Astrocyte (in vitro differentiated cells and primary cell): Measurements from ENCODE around the gene E2F1. TPM values are rescaled to one million over a fixed set of nuclear protein-coding genes. Genes with fewer than 3 reads are reported as not detected.
A peak's percentile ranks its signal among the peaks of the same experiment; 100 is the strongest.

ENCODE experiments used
- DNase-seq: peaks from one replicate; pipeline ENCODE4 v3.0.0-alpha.2; 2010; ENCODE audit warnings: low read depth
- FAIRE-seq: peaks from 2 replicates; lab custom pipeline; 2011; peaks lifted over from hg19 to GRCh38; lab: Jason Lieb, UNC
- H2AFZ ChIP-seq: 2 replicates; pipeline ENCODE4 v1.6.0; 2012; ENCODE audit warnings: low read depth, low read length, inconsistent platforms
- H3K27ac ChIP-seq: 2 replicates; pipeline ENCODE4 v1.5.1; 2011; ENCODE audit warnings: low read depth, low read length, inconsistent platforms
- H3K27me3 ChIP-seq: 2 replicates; pipeline ENCODE4 v1.6.0; 2011; ENCODE audit warnings: low read length, inconsistent platforms; ENCODE audit not compliant: insufficient read depth
- H3K36me3 ChIP-seq: 2 replicates; pipeline ENCODE4 v1.5.1; 2011; ENCODE audit warnings: low read length, inconsistent platforms; ENCODE audit not compliant: insufficient read depth
- H3K4me1 ChIP-seq: 2 replicates; pipeline ENCODE4 v1.5.1; 2011; ENCODE audit warnings: low read length, inconsistent platforms; ENCODE audit not compliant: insufficient read depth
- H3K4me2 ChIP-seq: 2 replicates; pipeline ENCODE4 v1.6.0; 2012; ENCODE audit warnings: low read length, inconsistent platforms
- H3K4me3 ChIP-seq: 2 replicates; pipeline ENCODE4 v1.5.1; 2011; ENCODE audit warnings: low read depth, mild to moderate bottlenecking, low read length, inconsistent platforms; ENCODE audit not compliant: insufficient read depth
- H3K79me2 ChIP-seq: 2 replicates; pipeline ENCODE4 v1.6.0; 2012; ENCODE audit warnings: mild to moderate bottlenecking, low read length, inconsistent platforms; ENCODE audit not compliant: insufficient read depth
- H3K9ac ChIP-seq: 2 replicates; pipeline ENCODE4 v1.6.0; 2012; ENCODE audit warnings: mild to moderate bottlenecking, low read length, inconsistent platforms
- H3K9me3 ChIP-seq: 2 replicates; pipeline ENCODE4 v1.5.1; 2012; ENCODE audit warnings: low read depth, mild to moderate bottlenecking, low read length, inconsistent platforms; ENCODE audit not compliant: insufficient read depth
- H4K20me1 ChIP-seq: 2 replicates; pipeline ENCODE4 v1.6.0; 2012; ENCODE audit warnings: low read length, inconsistent platforms; ENCODE audit not compliant: insufficient read depth
- H3K27ac Mint-ChIP-seq: one replicate; pipeline ENCODE4 v1.8.0; 2021; ENCODE audit warnings: mild to moderate bottlenecking, mixed read lengths; ENCODE audit not compliant: unreplicated experiment
- H3K27me3 Mint-ChIP-seq: one replicate; pipeline ENCODE4 v1.8.0; 2021; ENCODE audit warnings: low read depth, mixed read lengths; ENCODE audit not compliant: unreplicated experiment
- H3K36me3 Mint-ChIP-seq: one replicate; pipeline ENCODE4 v1.8.0; 2021; ENCODE audit warnings: low read depth, mixed read lengths; ENCODE audit not compliant: unreplicated experiment
- H3K4me1 Mint-ChIP-seq: one replicate; pipeline ENCODE4 v1.8.0; 2021; ENCODE audit warnings: low read depth, mixed read lengths; ENCODE audit not compliant: unreplicated experiment
- H3K4me3 Mint-ChIP-seq: one replicate; pipeline ENCODE4 v1.8.0; 2021; ENCODE audit warnings: mild to moderate bottlenecking, moderate library complexity, mixed read lengths; ENCODE audit not compliant: unreplicated experiment
- H3K9me3 Mint-ChIP-seq: one replicate; pipeline ENCODE4 v1.8.0; 2021; ENCODE audit warnings: mild to moderate bottlenecking, mixed read lengths; ENCODE audit not compliant: unreplicated experiment
- EZH2 ChIP-seq: IDR thresholded peaks from 2 replicates; pipeline ENCODE4 v1.6.1; 2012; ENCODE audit warnings: mild to moderate bottlenecking, low read length, inconsistent platforms; ENCODE audit not compliant: insufficient read depth
- total RNA-seq: library from RNA; stranded (reverse); gene quantifications from 2 replicates; pipeline ENCODE4 v1.2.1, GENCODE V29; 2021
- TF ChIP-seq, protein P1 (sequence below): IDR thresholded peaks from 2 replicates; pipeline ENCODE4 v1.5.1; 2011; ENCODE audit warnings: low read depth, mild to moderate bottlenecking, inconsistent platforms, low read length, moderate library complexity; ENCODE audit not compliant: insufficient read depth

E2F1 gene
- total RNA-seq, 1 donor from 2014 or later, result 2.3 TPM

DNA sequence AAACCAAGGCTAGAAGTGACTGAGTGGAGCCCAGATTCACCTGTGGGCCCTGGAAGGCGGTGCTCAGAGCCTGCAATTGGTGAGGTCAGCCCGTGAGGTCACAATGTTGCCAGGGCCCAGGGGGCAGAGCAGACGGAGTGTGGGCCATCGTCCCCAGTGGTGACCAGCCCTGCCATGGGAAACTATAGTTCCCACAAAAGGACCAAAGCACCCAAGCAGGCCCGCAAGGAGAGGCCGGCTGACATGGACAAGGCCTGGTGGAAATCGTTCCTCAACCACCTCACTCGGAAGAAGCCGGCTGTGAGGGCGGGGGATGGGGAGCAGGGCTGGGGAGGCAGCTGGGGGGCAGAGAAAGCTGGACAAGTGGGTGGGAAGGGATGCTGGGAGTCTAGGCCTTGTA is 24.0 kb downstream of the E2F1 start, which contains the start of gene C20orf144:
C20orf144 (plus strand) TSS at position 156 of the 400 bp plus-strand sequence; CDS start at position 175, 19 bp downstream.
- TF ChIP-seq, protein P1, sequence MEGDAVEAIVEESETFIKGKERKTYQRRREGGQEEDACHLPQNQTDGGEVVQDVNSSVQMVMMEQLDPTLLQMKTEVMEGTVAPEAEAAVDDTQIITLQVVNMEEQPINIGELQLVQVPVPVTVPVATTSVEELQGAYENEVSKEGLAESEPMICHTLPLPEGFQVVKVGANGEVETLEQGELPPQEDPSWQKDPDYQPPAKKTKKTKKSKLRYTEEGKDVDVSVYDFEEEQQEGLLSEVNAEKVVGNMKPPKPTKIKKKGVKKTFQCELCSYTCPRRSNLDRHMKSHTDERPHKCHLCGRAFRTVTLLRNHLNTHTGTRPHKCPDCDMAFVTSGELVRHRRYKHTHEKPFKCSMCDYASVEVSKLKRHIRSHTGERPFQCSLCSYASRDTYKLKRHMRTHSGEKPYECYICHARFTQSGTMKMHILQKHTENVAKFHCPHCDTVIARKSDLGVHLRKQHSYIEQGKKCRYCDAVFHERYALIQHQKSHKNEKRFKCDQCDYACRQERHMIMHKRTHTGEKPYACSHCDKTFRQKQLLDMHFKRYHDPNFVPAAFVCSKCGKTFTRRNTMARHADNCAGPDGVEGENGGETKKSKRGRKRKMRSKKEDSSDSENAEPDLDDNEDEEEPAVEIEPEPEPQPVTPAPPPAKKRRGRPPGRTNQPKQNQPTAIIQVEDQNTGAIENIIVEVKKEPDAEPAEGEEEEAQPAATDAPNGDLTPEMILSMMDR, result no peak
- no peak for TF ChIP-seq EZH2
- no peaks in the 10 kb centered on the region for H3K36me3 Mint-ChIP-seq
- no peak for FAIRE-seq

DNA sequence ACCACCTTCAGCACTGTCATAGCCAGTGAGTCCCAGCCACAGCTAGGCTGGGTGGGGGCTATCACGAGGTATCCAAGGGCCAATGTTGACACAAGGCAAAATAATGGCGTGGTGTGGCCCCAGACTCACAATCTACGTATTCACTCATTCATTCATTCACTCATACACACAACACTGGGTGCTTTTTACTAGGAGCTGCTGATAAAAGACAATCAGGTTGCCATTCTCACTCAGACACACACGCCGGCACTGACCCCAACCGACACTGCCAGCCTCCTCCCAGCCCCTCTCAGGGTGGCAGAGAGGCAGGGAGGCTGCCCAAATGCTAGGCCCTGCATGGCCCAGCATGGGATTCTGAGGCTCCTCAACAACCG is 25.5 kb downstream of the E2F1 start:
- Histone ChIP-seq H3K27ac (no peak overlapping the region), H3K4me3 (no peak overlapping the region), H3K9ac (no peak overlapping the region), H3K79me2 (no peaks in the 10 kb centered on the region), H3K36me3 (no peaks in the 10 kb centered on the region), H3K9me3 (no peaks in the 10 kb centered on the region), H3K4me2 (no peak overlapping the region), H3K4me1 (peaks cover 7% of the 10 kb centered on the region), H4K20me1 (no peaks in the 10 kb centered on the region), H3K27me3 (no peaks in the 10 kb centered on the region), H2AFZ (no peak overlapping the region)
- no peaks in the 10 kb centered on the region for H3K27me3 Mint-ChIP-seq
- H3K9me3 Mint-ChIP-seq, result no peaks in the 10 kb centered on the region
- TF ChIP-seq, protein P1, result no peak
- no peak for TF ChIP-seq EZH2
- no peak for FAIRE-seq
- DNase-seq, result no peak
- no peak overlapping the region for H3K4me3 Mint-ChIP-seq
- H3K27ac Mint-ChIP-seq, result no peak overlapping the region
- peaks cover 13% of the 10 kb centered on the region for H3K4me1 Mint-ChIP-seq
- H3K36me3 Mint-ChIP-seq, result no peaks in the 10 kb centered on the region

More for the DNA sequence above, 24.0 kb downstream of the E2F1 start, which contains the start of gene C20orf144:
- no peaks in the 10 kb centered on the region for H3K27me3 ChIP-seq
- no peaks in the 10 kb centered on the region for H3K36me3 ChIP-seq
- Mint-ChIP-seq H3K4me3 (peak within 1 kb of the TSS; percentile 82), H3K9me3 (no peaks in the 10 kb centered on the region), H3K4me1 (peaks cover 20% of the 10 kb centered on the region), H3K27me3 (no peaks in the 10 kb centered on the region), H3K27ac (peak within 1 kb of the TSS; percentile 34)
- peak within 1 kb of the TSS; percentile 75 for H3K4me3 ChIP-seq
- peaks cover 12% of the 10 kb centered on the region for H3K4me1 ChIP-seq
- H3K9me3 ChIP-seq, result no peaks in the 10 kb centered on the region
- H2AFZ ChIP-seq, result peak within 1 kb of the TSS; percentile 97
- H3K4me2 ChIP-seq, result peak within 1 kb of the TSS; percentile 91
- H3K27ac ChIP-seq, result no peak within 1 kb of the TSS
- H4K20me1 ChIP-seq, result no peaks in the 10 kb centered on the region
- no peak for DNase-seq
- H3K9ac ChIP-seq, result peak within 1 kb of the TSS; percentile 86
- H3K79me2 ChIP-seq, result no peaks in the 10 kb centered on the region

DNA sequence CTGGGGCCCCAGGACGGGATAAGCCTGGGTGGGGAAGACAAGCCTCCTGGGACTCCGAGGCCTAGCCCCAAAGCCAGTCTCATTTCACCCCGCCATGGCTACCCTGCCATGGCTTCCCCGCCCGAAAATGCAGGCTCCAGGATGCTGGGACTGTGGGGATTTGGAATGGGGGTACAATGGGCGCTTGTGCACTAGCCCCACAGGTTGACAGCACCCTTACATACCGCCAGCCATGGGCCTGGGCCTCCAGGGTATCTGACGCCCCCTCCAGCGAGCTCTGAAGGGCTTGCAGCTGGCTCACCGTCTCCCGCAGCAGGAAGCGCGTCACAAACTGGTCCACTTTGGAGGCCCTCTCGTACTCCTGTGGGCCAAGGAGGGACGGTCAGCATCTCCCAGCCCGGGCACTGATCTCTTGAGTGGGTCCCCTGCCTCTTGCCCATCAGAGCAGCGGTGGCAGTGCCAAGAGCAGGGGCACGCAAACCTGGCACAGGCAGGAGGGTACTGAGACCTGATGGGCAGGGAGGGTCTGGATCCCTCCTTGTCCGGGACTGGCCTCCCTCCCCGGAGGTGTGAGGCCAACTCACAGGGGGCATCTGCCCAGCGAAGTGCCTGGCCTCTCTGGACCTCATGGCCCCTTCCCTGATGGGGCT is 26.0 kb downstream of the E2F1 start:
- H3K9ac ChIP-seq, result no peak overlapping the region
- TF ChIP-seq, protein P1, result no peak
- TF ChIP-seq EZH2, result no peak

More for the DNA sequence above, 26.0 kb downstream of the E2F1 start:
- no peak for FAIRE-seq
- no peaks in the 10 kb centered on the region for H4K20me1 ChIP-seq
- no peaks in the 10 kb centered on the region for H3K9me3 ChIP-seq
- peaks cover 7% of the 10 kb centered on the region for H3K4me1 ChIP-seq
- Mint-ChIP-seq H3K4me3 (no peak overlapping the region), H3K27ac (no peak overlapping the region), H3K27me3 (no peaks in the 10 kb centered on the region), H3K36me3 (no peaks in the 10 kb centered on the region), H3K4me1 (peaks cover 11% of the 10 kb centered on the region), H3K9me3 (no peaks in the 10 kb centered on the region)
- no peak overlapping the region for H2AFZ ChIP-seq
- H3K27ac ChIP-seq, result no peak overlapping the region
- no peak overlapping the region for H3K4me3 ChIP-seq
- no peak for DNase-seq
- H3K27me3 ChIP-seq, result no peaks in the 10 kb centered on the region
- H3K79me2 ChIP-seq, result no peaks in the 10 kb centered on the region
- no peaks in the 10 kb centered on the region for H3K36me3 ChIP-seq
- no peak overlapping the region for H3K4me2 ChIP-seq
